GM12801 (cell line): Measurements from ENCODE around the gene ULK1.

Experiments
- CTCF ChIP-seq: IDR thresholded peaks from one replicate; pipeline ENCODE4 v1.5.1; 2011; ENCODE audit warnings: control low read depth; ENCODE audit not compliant: insufficient read length; ENCODE audit errors: extremely low read depth

Gene ULK1

GRCh38 chr12:131916306-131917138, 22.1 kb downstream of the ULK1 start:
- no peak for TF ChIP-seq CTCF

GRCh38 chr12:131917139-131917710, 22.8 kb downstream of the ULK1 start:
- TF ChIP-seq CTCF: no peak

- TF ChIP-seq CTCF: no peak
Measured at GRCh38 chr12:131917711-131918306, 23.4 kb downstream of the ULK1 start.

- no peak for TF ChIP-seq CTCF
Measured at GRCh38 chr12:131918311-131919050, 24.1 kb downstream of the ULK1 start.

GRCh38 chr12:131919051-131919347, 24.6 kb downstream of the ULK1 start:
- TF ChIP-seq CTCF: no peak

- no peak for TF ChIP-seq CTCF
Measured at GRCh38 chr12:131919366-131920156, 25.1 kb downstream of the ULK1 start.
